ENCODE results near the gene VCAN. TPM values are rescaled to one million over a fixed set of nuclear protein-coding genes. Genes with fewer than 3 reads are reported as not detected.

VCAN gene
- total and polyA plus RNA-seq, 2 donors (not counting 1 experiment from before 2014, with no cell fraction given): 2.0 TPM; not detected in 1

DNA sequence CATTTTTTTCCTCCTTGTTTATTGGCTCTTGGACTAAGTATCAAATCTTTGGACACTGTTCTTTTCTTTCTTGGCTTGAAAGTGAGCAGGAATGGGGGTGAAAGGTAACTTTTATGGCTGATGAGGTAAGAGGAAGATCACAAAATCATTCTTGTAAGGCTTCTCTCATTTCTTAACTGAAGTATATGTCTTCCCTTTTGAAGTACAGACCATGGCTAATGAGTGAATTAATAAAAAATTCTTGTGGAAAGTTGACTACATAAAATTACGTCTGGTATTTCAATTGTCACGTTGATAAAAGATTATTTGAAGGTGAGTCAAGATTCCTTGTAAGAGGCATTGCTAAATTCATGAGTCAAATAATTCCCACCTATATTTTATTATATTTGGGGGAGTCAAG lies 25.1 kb downstream of the VCAN start:
- Histone ChIP-seq H3K9ac (ENCODE audit: low read length) (no peak overlapping the region), H3K27me3 (replicated peaks in 1 of 4; ENCODE audit: control extremely low read depth in 1 of 4, control insufficient read depth in 3 of 4, insufficient read depth in 4 of 4, low read length in 3 of 4) (no peaks in the 10 kb centered on the region), H3K4me3 (ENCODE audit: control extremely low read depth in 1 of 5, extremely low read depth in 1 of 5, insufficient read depth in 1 of 5, low read depth in 2 of 5, low read length in 4 of 5) (no peak overlapping the region), H3K4me1 (ENCODE audit: control insufficient read depth in 2 of 2, insufficient read depth in 2 of 2, low read length in 2 of 2) (no peaks in the 10 kb centered on the region), H3K4me2 (replicated peaks; ENCODE audit: low read depth, low read length, poor library complexity, severe bottlenecking) (no peak overlapping the region), H2AFZ (ENCODE audit: insufficient read depth, low read depth, low read length, poor library complexity, severe bottlenecking) (no peak overlapping the region), H3K9me3 (ENCODE audit: control extremely low read depth in 1 of 3, control insufficient read depth in 2 of 3, insufficient read depth in 1 of 3, low read length in 2 of 3) (no peaks in the 10 kb centered on the region), H3K36me3 (replicated peaks in 1 of 2; ENCODE audit: control extremely low read depth in 1 of 2, control insufficient read depth in 1 of 2, extremely low read depth in 1 of 2, insufficient read depth in 2 of 2, low read length in 1 of 2) (no peaks in the 10 kb centered on the region), H4K20me1 (ENCODE audit: control insufficient read depth, insufficient read depth, low read length, poor library complexity, severe bottlenecking) (no peaks in the 10 kb centered on the region), H3K79me2 (ENCODE audit: control insufficient read depth, insufficient read depth, low read length) (no peaks in the 10 kb centered on the region), H3K27ac (ENCODE audit: low read length in 2 of 2) (no peak overlapping the region)
- H3K4me3 Mint-ChIP-seq: no peak overlapping the region
- POLR2A ChIA-PET: no interaction called here
- DNase-seq: no peak
- H3K9me3 Mint-ChIP-seq (ENCODE audit: insufficient read depth): peaks cover 2% of the 10 kb centered on the region
- ATAC-seq (ENCODE audit: low read depth): no peak
- H3K27me3 Mint-ChIP-seq: no peaks in the 10 kb centered on the region
- H3K4me1 Mint-ChIP-seq: no peaks in the 10 kb centered on the region
- H3K27ac Mint-ChIP-seq: no peak overlapping the region
- intact Hi-C loops (cut with micrococcal nuclease): no loop called here
- no CpG with 5 or more reads among the region's 2 CpGs for WGBS (ENCODE audit: insufficient coverage)
- TF ChIP-seq EZH2 (IDR thresholded peaks at IDR 0.05; ENCODE audit: borderline replicate concordance, insufficient read depth, low read depth, low read length, poor library complexity, severe bottlenecking) (no peak), CTCF (IDR thresholded peaks at IDR 0.05) (no peak)
- CTCF ChIA-PET: no interaction called here

DNA sequence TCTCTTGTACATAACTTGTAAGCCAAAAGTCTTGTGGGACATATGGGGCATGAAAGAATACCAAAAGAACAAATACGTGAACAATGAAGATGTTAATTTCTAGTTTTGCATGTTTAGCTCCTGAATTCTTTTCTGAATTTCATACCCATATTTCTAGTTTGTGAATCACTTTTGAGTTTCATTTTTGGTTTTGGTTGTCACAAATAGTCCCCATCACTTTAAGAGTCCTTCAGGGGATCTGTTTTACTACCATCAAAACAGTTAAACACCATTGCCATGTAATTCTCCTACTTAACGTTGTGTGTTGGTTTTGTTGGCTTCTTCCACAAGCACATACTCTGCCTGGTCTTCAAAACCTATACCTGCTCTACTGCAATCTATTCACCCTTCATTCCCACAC lies 27.0 kb downstream of the VCAN start:
- POLR2A ChIA-PET: no interaction called here

More for the DNA sequence above, 27.0 kb downstream of the VCAN start:
- Mint-ChIP-seq H3K4me3 (no peak overlapping the region), H3K9me3 (ENCODE audit: insufficient read depth) (peaks cover 2% of the 10 kb centered on the region), H3K27me3 (no peaks in the 10 kb centered on the region), H3K4me1 (no peaks in the 10 kb centered on the region), H3K27ac (no peak overlapping the region)
- no peak overlapping the region for H2AFZ ChIP-seq (ENCODE audit: insufficient read depth, low read depth, low read length, poor library complexity, severe bottlenecking)
- DNase-seq (no peak), ATAC-seq (ENCODE audit: low read depth) (no peak)
- intact Hi-C loops (cut with micrococcal nuclease): no loop called here
- WGBS (ENCODE audit: insufficient coverage): 100% methylated on average over 1 of the region's 2 CpGs
- H3K27ac ChIP-seq (ENCODE audit: low read length in 2 of 2): no peak overlapping the region
- no peak overlapping the region for H3K4me2 ChIP-seq (replicated peaks; ENCODE audit: low read depth, low read length, poor library complexity, severe bottlenecking)
- H3K27me3 ChIP-seq (replicated peaks in 1 of 4; ENCODE audit: control extremely low read depth in 1 of 4, control insufficient read depth in 3 of 4, insufficient read depth in 4 of 4, low read length in 3 of 4): no peaks in the 10 kb centered on the region
- CTCF ChIA-PET: interaction anchor here (0.5 kb wide), 1 partner anchor 15 kb away, joined by 3 read pairs; no protein-coding TSS in a partner anchor
- no peak overlapping the region for H3K9ac ChIP-seq (ENCODE audit: low read length)
- no peak overlapping the region for H3K4me3 ChIP-seq (ENCODE audit: control extremely low read depth in 1 of 5, extremely low read depth in 1 of 5, insufficient read depth in 1 of 5, low read depth in 2 of 5, low read length in 4 of 5)
- H3K4me1 ChIP-seq (ENCODE audit: control insufficient read depth in 2 of 2, insufficient read depth in 2 of 2, low read length in 2 of 2): no peaks in the 10 kb centered on the region
- H3K36me3 ChIP-seq (replicated peaks in 1 of 2; ENCODE audit: control extremely low read depth in 1 of 2, control insufficient read depth in 1 of 2, extremely low read depth in 1 of 2, insufficient read depth in 2 of 2, low read length in 1 of 2): no peaks in the 10 kb centered on the region
- no peaks in the 10 kb centered on the region for H3K79me2 ChIP-seq (ENCODE audit: control insufficient read depth, insufficient read depth, low read length)
- TF ChIP-seq CTCF (IDR thresholded peaks at IDR 0.05): no peak
- TF ChIP-seq EZH2 (IDR thresholded peaks at IDR 0.05; ENCODE audit: borderline replicate concordance, insufficient read depth, low read depth, low read length, poor library complexity, severe bottlenecking): no peak
- no peaks in the 10 kb centered on the region for H4K20me1 ChIP-seq (ENCODE audit: control insufficient read depth, insufficient read depth, low read length, poor library complexity, severe bottlenecking)
- no peaks in the 10 kb centered on the region for H3K9me3 ChIP-seq (ENCODE audit: control extremely low read depth in 1 of 3, control insufficient read depth in 2 of 3, insufficient read depth in 1 of 3, low read length in 2 of 3)

All from B cell (primary cell).